GM12878 (cell line): Measurements from ENCODE around the gene NR2F2. TPM values are rescaled to one million over a fixed set of nuclear protein-coding genes. Genes with fewer than 3 reads are reported as not detected.

Experiments
- ATAC-seq: fragments of 200-7000 bp; cut with Tn5 transposase; 3 replicates; pipeline ENCODE4 v1.9.1; 2020; ENCODE audit warnings: mild to moderate bottlenecking, moderate library complexity
- BruUV-seq: library from RNA; stranded (reverse); fragments of 400-500 nt; replicated peaks from 2 replicates; lab custom pipeline; 2021; lab: Mats Ljungman, UMichigan
- CTCF ChIA-PET: fragments of 300-600 bp; sonication (Branson Sonifier 250); formaldehyde crosslinking; extraction: SDS; loops from one replicate; lab custom pipeline; 2021; ENCODE audit warnings: inconsistent platforms; lab: Yijun Ruan, JAX
- POLR2A ChIA-PET: fragments of 350-600 bp; formaldehyde crosslinking; extraction: SDS; loops from one replicate; lab custom pipeline; 2021; ENCODE audit warnings: inconsistent platforms; lab: Charles Lee
- RAD21 ChIA-PET: fragments of 300-600 bp; sonication (Branson Sonifier 250); formaldehyde crosslinking; loops from one replicate; lab custom pipeline; 2023; ENCODE audit warnings: antibody characterized with exemption; ENCODE audit not compliant: unreplicated experiment; lab: Charles Lee
- SMC1A ChIA-PET: fragments of 300-600 bp; sonication (Branson Sonifier 250); formaldehyde crosslinking; loops from one replicate; lab custom pipeline; 2023; ENCODE audit not compliant: unreplicated experiment, uncharacterized antibody; lab: Charles Lee
- DNase-seq: peaks from one replicate; pipeline ENCODE4 v3.0.0-alpha.2; 2011; ENCODE audit warnings: low read depth, low spot score
- FAIRE-seq: peaks from 3 replicates; lab custom pipeline; 2011; peaks lifted over from hg19 to GRCh38; lab: Jason Lieb, UNC
- H2AFZ ChIP-seq: 2 replicates; pipeline ENCODE4 v1.6.0; 2011; ENCODE audit warnings: low read depth, low read length, control low read depth; ENCODE audit not compliant: control insufficient read depth
- H3K27ac ChIP-seq: 2 replicates; pipeline ENCODE4 v1.5.1; 2011; ENCODE audit warnings: control low read depth; ENCODE audit not compliant: control insufficient read depth, insufficient read depth
- H3K27me3 ChIP-seq, 2 experiments: replicated peaks in 1 of 2; 2 replicates each; pipeline versions ENCODE4 v1.6.0 to v1.6.1; 2011; ENCODE audit warnings: low read length in 1 of 2; ENCODE audit not compliant: control insufficient read depth in 2 of 2, insufficient read depth in 2 of 2
- H3K36me3 ChIP-seq, 2 experiments: 2 replicates each; pipeline ENCODE4 v1.5.1; 2011; ENCODE audit warnings: low read length in 1 of 2; ENCODE audit not compliant: control insufficient read depth in 2 of 2, insufficient read depth in 2 of 2
- H3K4me1 ChIP-seq: 2 replicates; pipeline ENCODE4 v1.6.1; 2011; ENCODE audit warnings: mild to moderate bottlenecking, low read length, moderate library complexity, mixed read lengths; ENCODE audit not compliant: control insufficient read depth, insufficient read depth
- H3K4me2 ChIP-seq: 2 replicates; pipeline ENCODE4 v1.6.0; 2011; ENCODE audit warnings: control low read depth; ENCODE audit not compliant: control insufficient read depth, insufficient read depth
- H3K4me3 ChIP-seq: fragments of 200-600 bp; sonication (generic); 2 replicates; pipeline ENCODE4 v1.5.1; 2016
- H3K79me2 ChIP-seq: 2 replicates; pipeline ENCODE4 v1.6.0; 2011; ENCODE audit warnings: low read length; ENCODE audit not compliant: control insufficient read depth, insufficient read depth
- H3K9ac ChIP-seq: 2 replicates; pipeline ENCODE4 v1.8.0; 2011; ENCODE audit warnings: low read length, control low read depth, mixed read lengths; ENCODE audit not compliant: control insufficient read depth, insufficient read depth
- H3K9me3 ChIP-seq: replicated peaks from 3 replicates; pipeline ENCODE4 v1.5.1; 2011; ENCODE audit warnings: mild to moderate bottlenecking, low read length; ENCODE audit not compliant: control insufficient read depth, insufficient read depth
- H4K20me1 ChIP-seq: 2 replicates; pipeline ENCODE4 v1.6.0; 2011; ENCODE audit not compliant: control insufficient read depth, insufficient read depth
- CTCF ChIP-seq, 3 experiments: IDR thresholded peaks in 2 of 3; conservative IDR thresholded peaks in 1 of 3; 2 replicates each; pipeline ENCODE4 v1.5.1; 2011; ENCODE audit warnings: low read depth in 3 of 3, low read length in 3 of 3, mild to moderate bottlenecking in 3 of 3, control low read depth in 2 of 3, moderate library complexity in 2 of 3, inconsistent platforms in 1 of 3, mixed read lengths in 1 of 3; ENCODE audit not compliant: control insufficient read depth in 2 of 3, insufficient read depth in 1 of 3; ENCODE audit errors: extremely low read depth in 1 of 3
- E2F8 ChIP-seq: fragments of 450-650 bp; IDR thresholded peaks from 2 replicates; pipeline ENCODE4 v1.6.1; 2018; ENCODE audit warnings: mild to moderate bottlenecking, low read depth, moderate library complexity; ENCODE audit not compliant: partially characterized antibody
- ESRRA ChIP-seq: IDR thresholded peaks from 2 replicates; pipeline ENCODE4 v1.6.1; 2012; ENCODE audit warnings: mild to moderate bottlenecking, low read length, improper control_type of control experiment
- HDAC2 ChIP-seq: fragments of 200-600 bp; sonication (generic); IDR thresholded peaks from 2 replicates; pipeline ENCODE4 v1.6.1; 2017
- NFYB ChIP-seq: IDR thresholded peaks from 2 replicates; pipeline ENCODE4 v1.6.1; 2011; ENCODE audit warnings: low read depth, mild to moderate bottlenecking, low read length, improper control_type of control experiment, moderate library complexity; ENCODE audit not compliant: insufficient read depth
- NR2C1 ChIP-seq: fragments of 450-650 bp; IDR thresholded peaks from 2 replicates; pipeline ENCODE4 v1.6.1; 2017; ENCODE audit warnings: antibody characterized with exemption, mild to moderate bottlenecking, moderate library complexity
- POLR2AphosphoS2 ChIP-seq: IDR thresholded peaks from 2 replicates; pipeline ENCODE4 v1.6.1; 2011; ENCODE audit warnings: low read depth, mild to moderate bottlenecking, low read length, improper control_type of control experiment, moderate library complexity
- SP1 ChIP-seq: IDR thresholded peaks from one replicate; pipeline ENCODE4 v1.6.1; 2011; ENCODE audit warnings: low read depth, low read length
- SPI1 ChIP-seq: IDR thresholded peaks from 2 replicates; pipeline ENCODE4 v1.6.1; 2011; ENCODE audit warnings: low read depth, mild to moderate bottlenecking, low read length, moderate library complexity, borderline replicate concordance; ENCODE audit not compliant: insufficient read depth
- STAT1 ChIP-seq: fragments of 450-650 bp; conservative IDR thresholded peaks from 2 replicates; pipeline ENCODE4 v1.6.1; 2014; ENCODE audit warnings: antibody characterized with exemption, mild to moderate bottlenecking
- ZNF24 ChIP-seq: fragments of 450-650 bp; IDR thresholded peaks from 2 replicates; pipeline ENCODE4 v1.6.1; 2017; ENCODE audit warnings: antibody characterized with exemption, mild to moderate bottlenecking
- ZNF384 ChIP-seq: IDR thresholded peaks from 2 replicates; pipeline ENCODE4 v1.6.1; 2012; ENCODE audit warnings: low read depth, mild to moderate bottlenecking, low read length, improper control_type of control experiment, borderline replicate concordance
- WGBS: methylation state at CpG from one replicate; pipeline ENCODE4 v1.1.6; 2016; ENCODE audit warnings: low lambda C conversion rate; ENCODE audit not compliant: insufficient replicate concordance, insufficient coverage; ENCODE audit errors: missing lambda C conversion rate; 5-methylcytosine and 5-hydroxymethylcytosine counted together
- in situ Hi-C: fragments of 300-500 bp; cut with MboI; formaldehyde crosslinking; loops from 9 replicates; pipeline ENCODE4 v1.14.3; 2018; ENCODE audit warnings: mixed read lengths
- intact Hi-C: fragments of 100-400 bp; cut with micrococcal nuclease; formaldehyde crosslinking; loops from one replicate; pipeline ENCODE4 v1.14.2; 2022; ENCODE audit not compliant: unreplicated experiment
- polyA plus RNA-seq, 11 experiments: library from polyadenylated mRNA; depleted of rRNA in 4 of 11; unstranded in 6 of 11; stranded (reverse) in 5 of 11; fragments of >200 nt; fragmentation: Nextera tagmentation in 4 of 11; fragmentation: Illumina TruSeq in 1 of 11; extraction: Ambion mirVana in 4 of 11; extraction: Trizol in 1 of 11; gene quantifications; 1 replicate in 1 of 11; 2 replicates in 10 of 11; pipeline versions ENCODE4 v1.2.1 to v1.2.3, GENCODE V29; 2011 to 2016; ENCODE audit warnings: inconsistent platforms in 2 of 11, missing spikeins in 2 of 11, low read depth in 1 of 11
- total RNA-seq, 4 experiments: library from RNA; depleted of rRNA in 3 of 4; stranded (reverse); fragments of >200 nt in 3 of 4; fragmentation: Illumina TruSeq in 1 of 4; extraction: Trizol in 1 of 4; gene quantifications; 2 replicates each; pipeline versions ENCODE4 v1.2.1 to v1.2.3, GENCODE V29; 2013 to 2021

The NR2F2 gene
- total and polyA plus RNA-seq, 10 of the 15 experiments (the other 5 are each of a cell fraction or from before 2014, with no cell fraction given): 1.1 to 10.1 (median 3.2) TPM

GRCh38 chr15:96327155-96327741 is 3.3 kb upstream of the NR2F2 start (continued):
- TF ChIP-seq ZNF384: peak; percentile 68
- TF ChIP-seq CTCF (IDR thresholded peaks at IDR 0.05 in 2 of 3, conservative IDR thresholded peaks at IDR 0.05 in 1 of 3; ENCODE audit: control insufficient read depth in 2 of 3, extremely low read depth in 1 of 3, insufficient read depth in 1 of 3, low read depth in 3 of 3, low read length in 3 of 3): peak; percentile 53 to 79 (median 56); a peak in 5 of 6 replicates
- no peak for TF ChIP-seq SPI1

GRCh38 chr15:96328181-96328876 is 2.2 kb upstream of the NR2F2 start:
- no peak for FAIRE-seq
- H3K9ac ChIP-seq: no peak overlapping the region
- no TSS peak for BruUV-seq
- peaks cover 6% of the 10 kb centered on the region; the same call in 1 of the 2 replicates for H3K4me1 ChIP-seq
- ChIA-PET SMC1A (interaction anchor here (0.6 to 7.4 kb wide), 33 partner anchors 8 to 1068 kb away, joined by 3 to 105 read pairs (median 7); no protein-coding TSS in a partner anchor), RAD21 (interaction anchor here (0.6 to 7.6 kb wide), 24 partner anchors 8 to 1068 kb away, joined by 3 to 252 read pairs (median 10); no protein-coding TSS in a partner anchor), POLR2A (interaction anchor here (0.6 to 7.4 kb wide), 7 partner anchors 14 to 434 kb away, joined by 3 to 163 read pairs (median 4); no protein-coding TSS in a partner anchor), CTCF (interaction anchor here (0.7 to 7.2 kb wide), 21 partner anchors 8 to 1427 kb away, joined by 3 to 212 read pairs (median 11); no protein-coding TSS in a partner anchor)
- H3K9me3 ChIP-seq: no peaks in the 10 kb centered on the region; the same call in 2 of the 3 replicates
- intact Hi-C loops (loop anchor here (5.0 kb wide), 7 partner anchors 66 to 909 kb away; no protein-coding TSS in a partner anchor), in situ Hi-C loops (loop anchor here (10.0 kb wide), 1 partner anchor 906 kb away; no protein-coding TSS in a partner anchor)
- no peaks in the 10 kb centered on the region for H3K79me2 ChIP-seq
- H3K36me3 ChIP-seq: no peaks in the 10 kb centered on the region
- DNase-seq: no peak
- H3K27ac ChIP-seq: no peak overlapping the region
- peaks cover 0 to 19% of the 10 kb centered on the region in 2 experiments; a peak in 1 of 4 replicates for H3K27me3 ChIP-seq
- H3K4me2 ChIP-seq: no peak overlapping the region
- no peak for ATAC-seq
- H4K20me1 ChIP-seq: no peaks in the 10 kb centered on the region
- H2AFZ ChIP-seq: no peak overlapping the region
- no peak overlapping the region for H3K4me3 ChIP-seq
- 62% methylated on average over 7 of the region's 7 CpGs for WGBS
- TF ChIP-seq POLR2AphosphoS2 (no peak), NFYB (no peak), SP1 (no peak), NR2C1 (no peak), STAT1 (no peak), CTCF (IDR thresholded peaks at IDR 0.05 in 2 of 3, conservative IDR thresholded peaks at IDR 0.05 in 1 of 3; ENCODE audit: control insufficient read depth in 2 of 3, extremely low read depth in 1 of 3, insufficient read depth in 1 of 3, low read depth in 3 of 3, low read length in 3 of 3) (no peak), ESRRA (no peak), E2F8 (no peak), ZNF24 (no peak), HDAC2 (no peak)
